Gastroesophageal sphincter (tissue), 4 donors: ENCODE data around the gene ADGRG7. TPM values are rescaled to one million over a fixed set of nuclear protein-coding genes. Genes with fewer than 3 reads are reported as not detected.

ENCODE experiments used
- ATAC-seq: fragments of 150-250 bp; one replicate; pipeline ENCODE4 v1.9.1; 2016; ENCODE audit warnings: mild to moderate bottlenecking, moderate library complexity
- H3K27ac ChIP-seq, 4 donors: fragments of 200-600 bp; sonication (generic) in 3 of 4; 1 replicate in 3 of 4; 2 replicates in 1 of 4; pipeline ENCODE4 v1.5.1; 2016 to 2019
- H3K27me3 ChIP-seq: fragments of 200-600 bp; sonication (generic); one replicate; pipeline ENCODE4 v1.5.1; 2019
- H3K36me3 ChIP-seq, 2 donors: fragments of 200-600 bp; sonication (generic); one replicate each; pipeline ENCODE4 v1.5.1; 2019; ENCODE audit warnings: control low read depth in 1 of 2
- H3K4me1 ChIP-seq, 3 donors: fragments of 200-600 bp; sonication (generic); 1 replicate in 2 of 3; 2 replicates in 1 of 3; pipeline ENCODE4 v1.5.1; 2016 to 2019; ENCODE audit warnings: control low read depth in 2 of 3
- H3K4me3 ChIP-seq, 2 donors: fragments of 200-600 bp; sonication (generic); one replicate each; pipeline ENCODE4 v1.5.1; 2019; ENCODE audit warnings: mild to moderate bottlenecking in 1 of 2, moderate library complexity in 1 of 2
- H3K9me3 ChIP-seq, 3 donors: fragments of 200-600 bp; sonication (generic); one replicate each; pipeline ENCODE4 v1.5.1; 2017 to 2019; ENCODE audit warnings: control low read depth in 2 of 3
- CTCF ChIP-seq, 4 experiments: fragments of 200-600 bp in 2 of 4; fragments of 450-650 bp in 2 of 4; sonication (generic) in 1 of 4; IDR thresholded peaks; one replicate each; pipeline ENCODE4 v1.5.1; 2017 to 2019; ENCODE audit warnings: antibody characterized with exemption in 4 of 4, mild to moderate bottlenecking in 2 of 4, moderate library complexity in 2 of 4
- EP300 ChIP-seq: sonication (generic); formaldehyde crosslinking; IDR thresholded peaks from one replicate; pipeline ENCODE4 v1.6.1; 2017; ENCODE audit warnings: antibody characterized with exemption, mild to moderate bottlenecking
- POLR2A ChIP-seq, 2 donors: fragments of 450-650 bp; IDR thresholded peaks; one replicate each; pipeline ENCODE4 v1.6.1; 2017; ENCODE audit warnings: antibody characterized with exemption in 2 of 2, mild to moderate bottlenecking in 2 of 2, moderate library complexity in 1 of 2
- POLR2AphosphoS5 ChIP-seq: sonication (generic); formaldehyde crosslinking; IDR thresholded peaks from one replicate; pipeline ENCODE4 v1.6.1; 2017; ENCODE audit warnings: antibody characterized with exemption
- WGBS, 2 donors: methylation state at CpG; one replicate each; pipeline ENCODE4 v1.1.5; 2018; ENCODE audit warnings: low coverage in 1 of 2; 5-methylcytosine and 5-hydroxymethylcytosine counted together
- total RNA-seq, 4 donors: library from RNA; depleted of rRNA; stranded (reverse); fragments of >200 nt; gene quantifications; one replicate each; pipeline ENCODE4 v1.1.0, GENCODE V29; 2016

ADGRG7 gene
- total RNA-seq, 4 donors from 2014 or later = 0.13 TPM; not detected in 3

- TF ChIP-seq EP300 = no peak
- no peak for TF ChIP-seq POLR2A (IDR thresholded peaks at IDR 0.05)
- no peak for TF ChIP-seq POLR2AphosphoS5
- TF ChIP-seq CTCF (IDR thresholded peaks at IDR 0.05) = no peak
- no peak overlapping the region for H3K27ac ChIP-seq
- peaks cover 0 to 10% (median 0%) of the 10 kb centered on the region in 3 donors for H3K4me1 ChIP-seq
- H3K27me3 ChIP-seq = no peaks in the 10 kb centered on the region
- no peak for ATAC-seq
- H3K9me3 ChIP-seq = no peaks in the 10 kb centered on the region
- no peaks in the 10 kb centered on the region for H3K36me3 ChIP-seq
- H3K4me3 ChIP-seq = no peak overlapping the region
These were observed 2.4 kb upstream of the ADGRG7 start for GRCh38 chr3:100606894-100607512.

DNA sequence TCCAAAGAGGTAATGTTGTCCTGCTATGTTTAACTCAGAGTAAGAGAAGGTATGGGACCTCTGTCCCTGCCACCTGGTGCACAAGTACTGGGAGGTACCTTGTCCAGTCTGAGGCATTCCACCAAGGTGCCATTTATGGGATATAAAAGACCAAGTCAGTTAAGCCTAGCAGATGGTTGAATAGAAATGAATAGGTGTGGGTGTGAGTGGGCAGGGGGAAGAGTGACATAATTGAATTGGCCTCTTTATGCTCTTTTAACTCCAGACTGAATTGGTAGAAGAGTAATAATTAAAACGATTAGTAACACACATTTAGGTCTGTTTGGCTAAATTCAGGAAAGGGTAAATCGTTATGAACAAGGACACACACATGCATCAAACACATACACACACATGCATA is 562 bp downstream of the ADGRG7 start:
- no peak for TF ChIP-seq CTCF (IDR thresholded peaks at IDR 0.05)
- TF ChIP-seq POLR2AphosphoS5 = no peak
- no peak for TF ChIP-seq POLR2A (IDR thresholded peaks at IDR 0.05)
- TF ChIP-seq EP300 = no peak
- Histone ChIP-seq H3K27ac (no peak overlapping the region), H3K4me1 (no peaks in the 10 kb centered on the region), H3K9me3 (no peaks in the 10 kb centered on the region), H3K27me3 (peaks cover 7% of the 10 kb centered on the region), H3K4me3 (no peak overlapping the region), H3K36me3 (no peaks in the 10 kb centered on the region)
- WGBS, 2 donors = 78% methylated on average over 2 of the region's 2 CpGs; no CpG with 5 or more reads in 1 of the 2 donors
- ATAC-seq = peak; percentile 25

GRCh38 chr3:100611221-100611620 is 1.8 kb downstream of the ADGRG7 start:
- TF ChIP-seq POLR2A (IDR thresholded peaks at IDR 0.05) (no peak), EP300 (no peak), POLR2AphosphoS5 (no peak), CTCF (IDR thresholded peaks at IDR 0.05) (no peak)
- H3K4me3 ChIP-seq = no peak overlapping the region

DNA sequence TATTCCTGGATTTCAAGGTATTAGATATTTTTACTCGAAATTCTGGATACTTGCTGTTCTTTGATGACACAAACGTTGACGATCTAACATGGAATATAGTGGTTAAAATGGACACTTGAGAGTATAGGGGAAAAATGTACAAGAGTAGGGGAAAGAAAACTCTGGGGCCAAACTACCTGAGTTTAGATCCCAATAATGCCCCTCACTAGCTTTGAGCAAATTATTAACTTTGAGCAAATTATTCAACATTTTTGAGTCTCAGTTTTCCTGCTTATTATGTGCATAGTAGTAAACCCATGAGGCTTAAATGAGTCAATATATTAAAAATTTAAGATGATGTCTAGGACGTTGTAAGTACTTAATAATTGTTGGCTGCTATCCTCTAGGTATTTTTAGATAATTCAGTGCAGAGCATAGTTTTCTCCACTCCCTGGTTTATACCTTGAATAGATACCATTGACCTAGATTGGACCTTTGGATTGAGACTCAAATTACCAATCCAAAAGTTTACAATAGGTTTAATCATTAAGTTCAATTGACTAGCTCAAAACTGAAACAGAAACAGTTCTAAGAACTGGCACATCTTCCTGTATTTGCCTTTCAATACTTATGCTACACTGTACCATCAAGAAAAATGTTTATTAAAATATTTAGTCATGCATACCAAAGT is 4.5 kb downstream of the ADGRG7 start:
- ATAC-seq = no peak
- no peak for TF ChIP-seq POLR2A (IDR thresholded peaks at IDR 0.05)
- no peak for TF ChIP-seq CTCF (IDR thresholded peaks at IDR 0.05)
- TF ChIP-seq POLR2AphosphoS5 = no peak
- no peak for TF ChIP-seq EP300
- no peak overlapping the region for H3K27ac ChIP-seq
- no peaks in the 10 kb centered on the region for H3K9me3 ChIP-seq
- H3K4me1 ChIP-seq = no peaks in the 10 kb centered on the region
- WGBS, 2 donors = 73% methylated on average over 4 of the region's 4 CpGs
- peaks cover 7% of the 10 kb centered on the region for H3K27me3 ChIP-seq
- no peak overlapping the region for H3K4me3 ChIP-seq
- H3K36me3 ChIP-seq = no peaks in the 10 kb centered on the region

More at GRCh38 chr3:100611221-100611620, 1.8 kb downstream of the ADGRG7 start:
- Histone ChIP-seq H3K4me1 (no peaks in the 10 kb centered on the region), H3K27me3 (peaks cover 7% of the 10 kb centered on the region), H3K27ac (no peak overlapping the region), H3K9me3 (no peaks in the 10 kb centered on the region), H3K36me3 (no peaks in the 10 kb centered on the region)
- 54 to 79% methylated on average over 2 to 3 of the region's 3 CpGs for WGBS, 2 donors
- ATAC-seq = no peak

DNA sequence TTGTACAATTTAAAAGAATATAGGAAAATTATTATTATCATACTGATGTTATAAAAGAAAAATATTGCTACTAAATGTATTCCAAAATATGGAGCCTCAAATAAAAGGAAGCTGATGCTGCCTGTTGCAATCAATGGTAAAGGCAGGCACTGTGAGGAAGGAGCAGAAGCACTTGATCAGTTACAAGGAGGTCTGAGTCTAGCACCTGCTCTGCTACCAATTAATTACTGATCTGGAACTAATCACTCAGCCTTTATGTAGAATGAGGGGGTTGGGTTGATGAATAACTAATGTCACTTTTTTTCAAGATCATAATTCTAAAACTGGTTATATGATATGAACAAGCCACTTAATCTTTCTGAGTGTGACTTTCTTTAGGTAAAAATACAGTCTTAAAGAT is 5.5 kb downstream of the ADGRG7 start:
- ATAC-seq = no peak
- Histone ChIP-seq H3K9me3 (no peaks in the 10 kb centered on the region), H3K27me3 (peaks cover 7% of the 10 kb centered on the region), H3K4me1 (no peaks in the 10 kb centered on the region), H3K36me3 (no peaks in the 10 kb centered on the region), H3K4me3 (no peak overlapping the region), H3K27ac (no peak overlapping the region)
- TF ChIP-seq EP300 (no peak), POLR2AphosphoS5 (no peak), CTCF (IDR thresholded peaks at IDR 0.05) (no peak), POLR2A (IDR thresholded peaks at IDR 0.05) (no peak)
